Upper lobe of left lung (tissue), 4 donors: ENCODE results near the gene NEURL2.
A peak's percentile ranks its signal among the peaks of the same experiment; 100 is the strongest.

ENCODE experiments used
- CTCF ChIP-seq, 6 experiments: fragments of 450-650 bp in 4 of 6; fragments of 200-600 bp in 2 of 6; sonication (generic) in 2 of 6; IDR thresholded peaks; one replicate each; pipeline ENCODE4 v1.5.1; 2016 to 2019; ENCODE audit warnings: antibody characterized with exemption in 6 of 6
- EP300 ChIP-seq, 4 donors: sonication (generic); formaldehyde crosslinking; IDR thresholded peaks; one replicate each; pipeline ENCODE4 v1.5.1; 2017; ENCODE audit warnings: antibody characterized with exemption in 4 of 4, control low read depth in 2 of 4
- POLR2A ChIP-seq, 4 donors: fragments of 450-650 bp; IDR thresholded peaks; one replicate each; pipeline ENCODE4 v1.5.1; 2016 to 2017; ENCODE audit warnings: antibody characterized with exemption in 4 of 4, mild to moderate bottlenecking in 2 of 4
- POLR2AphosphoS5 ChIP-seq, 2 donors: sonication (generic); formaldehyde crosslinking; IDR thresholded peaks; one replicate each; pipeline ENCODE4 v1.5.1; 2017; ENCODE audit warnings: antibody characterized with exemption in 2 of 2

- TF ChIP-seq CTCF (IDR thresholded peaks at IDR 0.05) = no peak
- TF ChIP-seq POLR2A (IDR thresholded peaks at IDR 0.05) = peak in 1 of 4 donors; percentile 6
- no peak for TF ChIP-seq POLR2AphosphoS5 (IDR thresholded peaks at IDR 0.05)
- no peak for TF ChIP-seq EP300 (IDR thresholded peaks at IDR 0.05)
These were observed 5.7 kb upstream of the NEURL2 start for GRCh38 chr20:45896641-45897161.
